Neutrophil (primary cell): ENCODE measurements around the gene GTF2I.
"Not testable (repeated sequence)": the region's sequence is repeated elsewhere in the genome, so short reads cannot be mapped to it uniquely, and the experiment has no call there.

ENCODE experiments used
- H3K27ac ChIP-seq: fragments of 200-600 bp; sonication (generic); 2 replicates; pipeline ENCODE4 v1.5.1; 2016; ENCODE audit warnings: mild to moderate bottlenecking, moderate library complexity
- H3K27me3 ChIP-seq: fragments of 200-600 bp; sonication (generic); 2 replicates; pipeline ENCODE4 v1.6.0; 2016; ENCODE audit warnings: mild to moderate bottlenecking
- H3K36me3 ChIP-seq: fragments of 200-600 bp; sonication (generic); 2 replicates; pipeline ENCODE4 v1.5.1; 2017
- H3K4me1 ChIP-seq, 2 experiments: fragments of 200-600 bp in 1 of 2; sonication (generic) in 1 of 2; 1 replicate in 1 of 2; 2 replicates in 1 of 2; pipeline versions ENCODE4 v1.5.1 to v1.6.1; 2013 to 2016; ENCODE audit warnings: low read depth in 1 of 2, low read length in 1 of 2, mild to moderate bottlenecking in 1 of 2, moderate library complexity in 1 of 2; ENCODE audit not compliant: control insufficient read depth in 1 of 2, insufficient read depth in 1 of 2
- H3K4me3 ChIP-seq, 2 experiments: fragments of 200-600 bp in 1 of 2; sonication (generic) in 1 of 2; 1 replicate in 1 of 2; 2 replicates in 1 of 2; pipeline ENCODE4 v1.5.1; 2013 to 2016; ENCODE audit warnings: low read depth in 1 of 2, low read length in 1 of 2, mild to moderate bottlenecking in 1 of 2, moderate library complexity in 1 of 2
- H3K9me3 ChIP-seq: fragments of 200-600 bp; sonication (generic); 2 replicates; pipeline ENCODE4 v1.5.1; 2016
- CTCF ChIP-seq: fragments of 200-600 bp; sonication (generic); IDR thresholded peaks from 2 replicates; pipeline ENCODE4 v1.5.1; 2016; ENCODE audit warnings: antibody characterized with exemption

GTF2I gene

DNA sequence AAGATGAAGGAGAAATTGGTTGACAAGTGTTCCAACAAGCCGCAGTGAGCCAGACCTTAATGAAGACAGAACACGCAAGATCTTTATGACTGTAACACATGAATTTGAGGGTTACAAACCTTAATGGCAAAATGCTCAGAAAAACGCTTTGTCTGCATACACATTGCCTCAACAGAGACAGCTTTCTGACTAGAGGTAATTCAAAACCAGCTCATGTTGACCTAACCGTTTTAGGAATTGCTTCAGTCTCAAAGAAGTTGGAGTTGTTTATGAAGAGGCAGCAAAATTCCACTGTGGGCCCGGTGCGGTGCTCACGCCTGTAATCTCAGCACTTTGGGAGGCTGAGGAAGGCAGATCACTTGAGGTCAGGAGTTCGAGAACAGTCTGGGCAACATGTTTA, 2.2 kb upstream of the GTF2I start:
- H3K27me3 ChIP-seq: peaks cover 14% of the 10 kb centered on the region
- H3K9me3 ChIP-seq: no peaks in the 10 kb centered on the region
- peaks cover 31 to 34% of the 10 kb centered on the region in 2 experiments for H3K4me1 ChIP-seq
- H3K27ac ChIP-seq: no peak overlapping the region
- H3K4me3 ChIP-seq: no peak overlapping the region
- H3K36me3 ChIP-seq: no peaks in the 10 kb centered on the region
- TF ChIP-seq CTCF: no peak

- peaks cover 14% of the 10 kb centered on the region for H3K27me3 ChIP-seq
- H3K36me3 ChIP-seq: no peaks in the 10 kb centered on the region
- TF ChIP-seq CTCF: no peak
- H3K9me3 ChIP-seq: no peaks in the 10 kb centered on the region
- H3K4me1 ChIP-seq: peaks cover 37 to 40% of the 10 kb centered on the region in 2 experiments
- H3K27ac ChIP-seq: no peak overlapping the region
- peak overlapping the region; percentile 78 to 81 for H3K4me3 ChIP-seq
Measured at GRCh38 chr7:74655768-74656440, 1.6 kb upstream of the GTF2I start.

GRCh38 chr7:74656441-74656836, 1.1 kb upstream of the GTF2I start:
- Histone ChIP-seq H3K9me3 (no peaks in the 10 kb centered on the region), H3K36me3 (no peaks in the 10 kb centered on the region), H3K4me1 (peaks cover 42 to 46% of the 10 kb centered on the region in 2 experiments), H3K27me3 (peaks cover 14% of the 10 kb centered on the region), H3K27ac (no peak overlapping the region), H3K4me3 (peak overlapping the region; percentile 78 to 81)
- no peak for TF ChIP-seq CTCF

GRCh38 chr7:74656837-74657691, 454 bp upstream of the GTF2I start:
- TF ChIP-seq CTCF: peak; percentile 20
- Histone ChIP-seq H3K27ac (peak overlapping the region; percentile 88), H3K4me1 (peaks cover 46 to 50% of the 10 kb centered on the region in 2 experiments), H3K36me3 (no peaks in the 10 kb centered on the region), H3K9me3 (no peaks in the 10 kb centered on the region), H3K27me3 (peaks cover 14% of the 10 kb centered on the region), H3K4me3 (peak overlapping the region; percentile 78 to 81)

GRCh38 chr7:74658178-74659004, 873 bp downstream of the GTF2I start:
- H3K4me1 ChIP-seq: peaks cover 46 to 50% of the 10 kb centered on the region in 2 experiments

GRCh38 chr7:74660202-74660601, 2.7 kb downstream of the GTF2I start:
- not testable (repeated sequence) for H3K9me3 ChIP-seq, H3K36me3 ChIP-seq
- H3K27ac ChIP-seq: peak overlapping the region; percentile 88
- peaks cover 46 to 50% of the 10 kb centered on the region in 2 experiments for H3K4me1 ChIP-seq
- H3K4me3 ChIP-seq: peak overlapping the region; percentile 78 to 81
- H3K27me3 ChIP-seq: peaks cover 14% of the 10 kb centered on the region

More at GRCh38 chr7:74658178-74659004, 873 bp downstream of the GTF2I start:
- Histone ChIP-seq H3K27me3 (peaks cover 14% of the 10 kb centered on the region), H3K9me3 (no peaks in the 10 kb centered on the region), H3K36me3 (no peaks in the 10 kb centered on the region), H3K27ac (peak overlapping the region; percentile 88), H3K4me3 (peak overlapping the region; percentile 78 to 81)
- no peak for TF ChIP-seq CTCF

DNA sequence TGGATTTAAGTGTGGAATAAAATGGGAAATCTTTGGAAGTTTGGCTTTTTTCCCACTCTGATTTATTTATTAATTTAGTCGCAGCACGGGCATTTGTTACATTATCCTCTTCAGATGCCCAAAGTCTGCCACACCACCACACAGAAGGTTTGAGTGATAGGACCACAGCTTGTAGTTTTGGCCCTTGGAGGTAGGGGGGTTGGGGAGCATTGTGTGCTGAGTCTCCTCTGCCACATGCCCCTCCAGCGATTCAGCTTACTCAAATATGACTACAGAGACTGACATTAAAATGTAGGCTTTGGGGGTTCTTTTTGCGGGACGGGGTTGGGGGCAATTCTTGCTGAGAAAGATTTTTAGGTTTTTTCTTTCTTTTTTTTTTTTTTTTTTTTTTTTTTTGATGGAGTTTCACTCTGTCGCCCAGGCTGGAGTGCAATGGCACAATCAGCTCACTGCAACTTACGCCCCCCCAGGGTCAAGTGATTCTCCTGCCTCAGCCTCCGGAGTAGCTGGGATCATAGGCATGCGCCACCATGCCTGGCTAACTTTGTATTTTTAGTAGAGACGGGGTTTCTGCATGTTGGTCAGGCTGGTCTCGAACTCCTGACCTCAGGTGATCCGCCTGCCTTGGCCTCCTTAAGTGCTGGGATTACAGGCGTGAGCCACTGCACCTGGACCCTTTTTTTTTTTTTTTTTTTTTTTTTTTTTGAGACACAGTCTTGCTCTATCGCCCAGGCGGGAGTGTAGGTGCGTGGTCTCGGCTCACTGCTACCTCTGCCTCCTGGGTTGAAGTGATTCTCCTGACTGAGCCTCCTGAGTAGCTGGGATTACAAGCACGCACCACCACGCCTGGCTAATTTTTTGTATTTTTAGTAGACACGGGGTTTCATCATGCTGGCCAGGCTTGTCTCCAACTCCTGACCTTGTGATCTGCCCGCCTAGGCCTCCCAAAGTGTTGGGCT, 4.6 kb downstream of the GTF2I start:
- Histone ChIP-seq H3K4me1 (peaks cover 34 to 35% of the 10 kb centered on the region in 2 experiments), H3K27ac (peak overlapping the region; percentile 88)
- not testable (repeated sequence) for H3K36me3 ChIP-seq, H3K4me3 ChIP-seq, H3K9me3 ChIP-seq, H3K27me3 ChIP-seq
